DND-41 (cell line): ENCODE measurements around the gene RENBP.

Experiments used
- ATAC-seq: fragments of 200-7000 bp; cut with Tn5 transposase; 3 replicates; pipeline ENCODE4 v1.9.1; 2021; ENCODE audit warnings: low read depth; ENCODE audit not compliant: insufficient read depth
- DNase-seq: peaks from one replicate; pipeline ENCODE4 v3.0.0-alpha.2; 2020
- H2AFZ ChIP-seq: 2 replicates; pipeline ENCODE4 v1.6.0; 2012; ENCODE audit warnings: low read depth, low read length
- H3K27ac ChIP-seq: 2 replicates; pipeline ENCODE4 v1.5.1; 2012; ENCODE audit warnings: low read length, inconsistent platforms
- H3K27me3 ChIP-seq: fragments of 200-600 bp; sonication (generic); 2 replicates; pipeline ENCODE4 v1.6.0; 2012; ENCODE audit warnings: low read length, mild to moderate bottlenecking, inconsistent platforms; ENCODE audit not compliant: insufficient read depth, poor library complexity
- H3K36me3 ChIP-seq: 2 replicates; pipeline ENCODE4 v1.5.1; 2012; ENCODE audit warnings: low read length, inconsistent platforms; ENCODE audit not compliant: insufficient read depth
- H3K4me1 ChIP-seq: 2 replicates; pipeline ENCODE4 v1.5.1; 2012; ENCODE audit warnings: mild to moderate bottlenecking, low read length; ENCODE audit not compliant: insufficient read depth
- H3K4me2 ChIP-seq: 2 replicates; pipeline ENCODE4 v1.6.0; 2012; ENCODE audit warnings: mild to moderate bottlenecking, moderate library complexity, low read length, inconsistent platforms; ENCODE audit not compliant: insufficient read depth
- H3K4me3 ChIP-seq, 2 experiments: fragments of 200-600 bp in 1 of 2; shearing (Covaris generic) in 1 of 2; 2 replicates each; pipeline ENCODE4 v1.5.1; 2012 to 2016; ENCODE audit warnings: inconsistent platforms in 2 of 2, low read length in 2 of 2, mild to moderate bottlenecking in 2 of 2, low read depth in 1 of 2, moderate library complexity in 1 of 2
- H3K79me2 ChIP-seq: 2 replicates; pipeline ENCODE4 v1.6.0; 2012; ENCODE audit warnings: low read length, inconsistent platforms; ENCODE audit not compliant: insufficient read depth
- H3K9ac ChIP-seq: 2 replicates; pipeline ENCODE4 v1.6.0; 2012; ENCODE audit warnings: low read depth, mild to moderate bottlenecking, inconsistent platforms, low read length, moderate library complexity
- H3K9me3 ChIP-seq: 2 replicates; pipeline ENCODE4 v1.5.1; 2012; ENCODE audit warnings: low read length, moderate library complexity, mild to moderate bottlenecking, inconsistent platforms; ENCODE audit not compliant: insufficient read depth, severe bottlenecking
- H4K20me1 ChIP-seq: 2 replicates; pipeline ENCODE4 v1.6.0; 2012; ENCODE audit warnings: low read length; ENCODE audit not compliant: insufficient read depth
- EZH2 ChIP-seq: IDR thresholded peaks from 3 replicates; pipeline ENCODE4 v1.6.1; 2012; ENCODE audit warnings: borderline replicate concordance, low read depth, mild to moderate bottlenecking, moderate library complexity, low read length, inconsistent platforms; ENCODE audit not compliant: severe bottlenecking
- TF ChIP-seq, protein P1 (sequence below): IDR thresholded peaks from 2 replicates; pipeline ENCODE4 v1.5.1; 2012; ENCODE audit warnings: borderline replicate concordance, low read length, moderate library complexity, mild to moderate bottlenecking; ENCODE audit not compliant: poor library complexity, severe bottlenecking; ENCODE audit errors: extremely low read depth

RENBP gene

DNA sequence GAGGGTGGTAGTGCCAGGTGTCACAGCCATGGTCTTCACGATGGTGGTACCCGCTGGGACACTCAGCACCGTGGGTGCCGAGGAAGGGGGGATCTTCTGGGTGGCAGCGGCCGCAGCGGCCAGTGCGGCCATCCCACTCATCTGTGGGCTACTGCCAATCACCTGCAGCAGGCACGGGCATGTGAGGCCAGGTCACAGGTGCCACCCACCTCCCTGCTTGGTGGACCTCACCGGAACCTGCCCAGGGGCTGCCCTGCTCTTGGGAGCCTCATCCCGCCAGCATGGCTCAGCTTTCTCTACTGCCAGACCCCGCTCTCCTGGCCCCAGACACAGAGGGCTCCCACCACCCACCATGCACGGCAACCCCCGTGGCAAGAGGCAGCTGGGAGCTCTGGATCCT, 14.2 kb upstream of the RENBP start:
- H3K4me2 ChIP-seq = no peak overlapping the region
- no peak overlapping the region for H3K4me3 ChIP-seq
- TF ChIP-seq, protein P1, sequence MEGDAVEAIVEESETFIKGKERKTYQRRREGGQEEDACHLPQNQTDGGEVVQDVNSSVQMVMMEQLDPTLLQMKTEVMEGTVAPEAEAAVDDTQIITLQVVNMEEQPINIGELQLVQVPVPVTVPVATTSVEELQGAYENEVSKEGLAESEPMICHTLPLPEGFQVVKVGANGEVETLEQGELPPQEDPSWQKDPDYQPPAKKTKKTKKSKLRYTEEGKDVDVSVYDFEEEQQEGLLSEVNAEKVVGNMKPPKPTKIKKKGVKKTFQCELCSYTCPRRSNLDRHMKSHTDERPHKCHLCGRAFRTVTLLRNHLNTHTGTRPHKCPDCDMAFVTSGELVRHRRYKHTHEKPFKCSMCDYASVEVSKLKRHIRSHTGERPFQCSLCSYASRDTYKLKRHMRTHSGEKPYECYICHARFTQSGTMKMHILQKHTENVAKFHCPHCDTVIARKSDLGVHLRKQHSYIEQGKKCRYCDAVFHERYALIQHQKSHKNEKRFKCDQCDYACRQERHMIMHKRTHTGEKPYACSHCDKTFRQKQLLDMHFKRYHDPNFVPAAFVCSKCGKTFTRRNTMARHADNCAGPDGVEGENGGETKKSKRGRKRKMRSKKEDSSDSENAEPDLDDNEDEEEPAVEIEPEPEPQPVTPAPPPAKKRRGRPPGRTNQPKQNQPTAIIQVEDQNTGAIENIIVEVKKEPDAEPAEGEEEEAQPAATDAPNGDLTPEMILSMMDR = no peak
- TF ChIP-seq EZH2 = no peak
- DNase-seq = no peak
- H3K36me3 ChIP-seq = peaks cover 100% of the 10 kb centered on the region
- H4K20me1 ChIP-seq = peaks cover 82% of the 10 kb centered on the region
- no peaks in the 10 kb centered on the region for H3K9me3 ChIP-seq
- H2AFZ ChIP-seq = no peak overlapping the region
- no peak overlapping the region for H3K9ac ChIP-seq
- no peak for ATAC-seq
- H3K4me1 ChIP-seq = no peaks in the 10 kb centered on the region
- H3K27me3 ChIP-seq = no peaks in the 10 kb centered on the region
- H3K79me2 ChIP-seq = peaks cover 71% of the 10 kb centered on the region
- no peak overlapping the region for H3K27ac ChIP-seq

DNA sequence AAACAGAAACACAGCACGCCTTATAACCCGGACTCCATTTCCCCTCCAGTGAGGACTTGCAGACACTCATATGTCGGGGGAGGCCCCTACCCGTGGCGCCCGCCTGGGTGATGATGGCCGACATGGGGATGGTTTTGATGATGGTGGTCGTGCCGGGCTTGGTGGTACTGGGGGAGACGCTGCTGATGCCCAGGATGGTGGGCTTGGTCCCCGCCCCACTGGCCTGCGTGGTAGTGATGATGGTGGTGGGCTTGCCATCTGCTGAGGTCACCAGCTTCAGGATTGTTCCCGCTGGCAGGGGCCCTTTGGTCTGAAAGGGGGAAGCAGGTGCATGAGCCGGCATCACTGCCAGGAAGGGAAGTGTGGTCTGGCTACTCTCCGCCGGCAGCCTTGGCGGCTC, 12.8 kb upstream of the RENBP start:
- H3K27ac ChIP-seq = no peak overlapping the region
- peaks cover 64% of the 10 kb centered on the region for H3K79me2 ChIP-seq
- no peak overlapping the region for H3K9ac ChIP-seq
- TF ChIP-seq, protein P1 = no peak
- TF ChIP-seq EZH2 = no peak
- no peaks in the 10 kb centered on the region for H3K9me3 ChIP-seq
- H3K4me3 ChIP-seq = no peak overlapping the region
- peaks cover 82% of the 10 kb centered on the region for H4K20me1 ChIP-seq
- H3K36me3 ChIP-seq = peaks cover 100% of the 10 kb centered on the region
- H3K27me3 ChIP-seq = no peaks in the 10 kb centered on the region
- DNase-seq (no peak), ATAC-seq (no peak)
- no peaks in the 10 kb centered on the region for H3K4me1 ChIP-seq
- no peak overlapping the region for H2AFZ ChIP-seq
- H3K4me2 ChIP-seq = no peak overlapping the region

DNA sequence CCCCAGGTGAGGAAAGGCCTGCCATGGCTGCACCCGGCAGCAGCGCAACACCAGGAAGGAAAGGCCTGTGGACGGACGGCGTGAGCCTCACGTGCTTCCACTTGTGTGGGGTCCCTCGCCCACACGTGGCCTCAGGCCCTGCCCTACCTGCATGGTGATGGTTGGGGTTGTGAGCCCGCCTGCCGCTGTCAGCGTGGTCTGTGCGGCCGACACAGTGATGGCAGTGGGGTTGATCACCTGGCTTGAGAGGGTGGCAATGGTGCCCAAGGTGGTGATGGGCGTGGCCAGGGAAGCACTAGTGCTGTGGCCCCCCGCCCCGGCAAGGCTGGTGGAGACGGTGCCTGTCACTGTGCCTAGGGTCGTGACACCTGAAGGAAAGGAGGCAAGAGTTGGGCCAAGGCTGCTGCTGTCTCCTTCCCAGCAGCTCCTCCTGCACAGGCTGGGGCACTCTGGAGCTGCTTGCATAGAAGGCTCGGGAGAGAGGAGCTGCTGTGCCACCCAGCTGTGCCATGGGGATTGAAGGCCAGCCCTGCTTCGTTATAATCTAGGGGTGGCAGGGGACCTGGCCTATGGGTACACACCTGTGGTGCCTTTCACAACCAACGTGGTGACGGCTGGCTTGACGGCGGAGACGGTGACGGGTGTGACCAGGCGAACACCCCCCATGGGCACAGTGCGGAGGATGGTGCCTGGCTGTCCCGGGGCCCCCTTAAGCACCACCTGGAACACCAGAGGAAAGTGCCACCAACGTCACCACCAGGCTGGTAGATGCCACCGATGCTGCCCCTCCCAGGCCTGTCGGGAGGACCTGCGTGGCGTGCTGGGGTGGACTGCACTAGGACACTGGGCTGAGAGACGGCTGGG, 11.8 kb upstream of the RENBP start:
- Histone ChIP-seq H3K27me3 (no peaks in the 10 kb centered on the region), H3K9me3 (no peaks in the 10 kb centered on the region), H3K4me3 (no peak overlapping the region), H3K4me1 (no peaks in the 10 kb centered on the region), H3K9ac (no peak overlapping the region), H3K36me3 (peaks cover 100% of the 10 kb centered on the region), H4K20me1 (peaks cover 82% of the 10 kb centered on the region), H3K27ac (no peak overlapping the region), H3K4me2 (no peak overlapping the region), H3K79me2 (peaks cover 55% of the 10 kb centered on the region), H2AFZ (no peak overlapping the region)
- TF ChIP-seq, protein P1 = no peak
- no peak for TF ChIP-seq EZH2
- DNase-seq (no peak), ATAC-seq (no peak)
